ENCODE results near the gene SPINK2.

SPINK2 gene

GRCh38 chr4:56828784-56829535 lies 7.5 kb upstream of the SPINK2 start:
- TF ChIP-seq ZFX (IDR thresholded peaks at IDR 0.05) (no peak), CTCF (conservative IDR thresholded peaks at IDR 0.05) (no peak)
- H3K27ac ChIP-seq = no peak overlapping the region

GRCh38 chr4:56823933-56824600 lies 2.6 kb upstream of the SPINK2 start:
- H3K27ac ChIP-seq = no peak overlapping the region

GRCh38 chr4:56818797-56819196 lies 2.7 kb downstream of the SPINK2 start:
- no peak overlapping the region for H3K27ac ChIP-seq
- TF ChIP-seq ZFX (IDR thresholded peaks at IDR 0.05) (no peak), CTCF (conservative IDR thresholded peaks at IDR 0.05) (no peak)

More at GRCh38 chr4:56823933-56824600, 2.6 kb upstream of the SPINK2 start:
- no peak for TF ChIP-seq CTCF (conservative IDR thresholded peaks at IDR 0.05)
- TF ChIP-seq ZFX (IDR thresholded peaks at IDR 0.05) = no peak

GRCh38 chr4:56817840-56818491 lies 3.5 kb downstream of the SPINK2 start:
- no peak for TF ChIP-seq CTCF (conservative IDR thresholded peaks at IDR 0.05)
- no peak for TF ChIP-seq ZFX (IDR thresholded peaks at IDR 0.05)
- H3K27ac ChIP-seq = no peak overlapping the region

GRCh38 chr4:56806666-56807065 lies 14.8 kb downstream of the SPINK2 start:
- no peak for TF ChIP-seq CTCF (conservative IDR thresholded peaks at IDR 0.05)
- no peak for TF ChIP-seq ZFX (IDR thresholded peaks at IDR 0.05)
- no peak overlapping the region for H3K27ac ChIP-seq

GRCh38 chr4:56804551-56804950 lies 16.9 kb downstream of the SPINK2 start:
- TF ChIP-seq CTCF (conservative IDR thresholded peaks at IDR 0.05) (no peak), ZFX (IDR thresholded peaks at IDR 0.05) (no peak)
- no peak overlapping the region for H3K27ac ChIP-seq

- TF ChIP-seq ZFX (IDR thresholded peaks at IDR 0.05) (no peak), CTCF (conservative IDR thresholded peaks at IDR 0.05) (no peak)
- no peak overlapping the region for H3K27ac ChIP-seq
Observed at GRCh38 chr4:56803471-56803870, 18.0 kb downstream of the SPINK2 start.
